ENCODE data around the gene WBP2. TPM values are rescaled to one million over a fixed set of nuclear protein-coding genes. Genes with fewer than 3 reads are reported as not detected.

WBP2 gene
- total RNA-seq, 4 donors from 2014 or later: 41.8 to 64.5 (median 53.5) TPM

DNA sequence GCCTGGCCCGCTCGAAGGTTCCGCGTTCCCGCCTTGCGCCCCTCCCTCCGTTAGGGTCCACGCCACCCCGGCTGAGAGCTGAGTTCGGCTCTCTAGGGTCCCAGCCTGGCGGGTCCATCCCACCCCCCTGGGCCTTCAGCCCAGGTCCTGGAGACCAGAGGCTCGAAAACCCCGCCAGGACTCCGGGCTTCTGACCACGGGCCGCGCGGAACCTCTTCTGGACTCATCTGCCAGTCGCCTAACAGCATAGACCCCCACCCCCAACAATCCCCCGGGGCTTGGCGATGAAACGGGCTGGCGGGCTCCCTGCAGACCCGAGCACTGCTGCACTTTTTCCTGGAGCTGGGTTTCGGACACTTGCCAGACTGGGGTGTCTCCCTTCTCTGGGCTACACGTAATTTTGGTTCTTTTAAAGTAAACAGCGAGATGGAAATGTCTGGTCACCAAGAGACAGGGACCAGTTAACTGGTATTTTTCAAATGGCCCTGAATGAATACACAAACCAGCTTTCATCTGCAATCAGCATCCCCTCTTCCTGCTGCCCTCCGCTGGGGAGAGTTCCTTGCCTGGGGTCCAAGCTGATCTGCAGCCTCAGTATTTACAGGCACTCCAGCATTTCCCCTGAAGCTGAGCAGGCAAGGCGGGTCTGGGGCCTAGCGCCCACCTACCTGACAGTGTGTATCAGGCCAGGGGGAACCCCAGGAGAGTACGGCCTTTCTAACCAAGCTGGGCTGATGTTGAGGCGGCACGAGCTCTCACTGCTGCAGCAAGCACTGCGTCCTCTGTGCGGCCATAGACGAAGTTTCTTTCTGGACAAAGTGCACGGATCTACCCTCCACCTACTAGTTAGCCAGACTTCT is 42.3 kb upstream of the WBP2 start:
- Histone ChIP-seq H3K4me1 (peaks cover 7 to 23% of the 10 kb centered on the region in 2 donors), H3K9me3 (no peaks in the 10 kb centered on the region), H3K27me3 (no peaks in the 10 kb centered on the region), H3K36me3 (peaks cover 29 to 35% of the 10 kb centered on the region in 2 donors), H3K27ac (peak overlapping the region; percentile 84 to 92 (median 84)), H3K4me3 (replicated peaks in 1 of 3) (peak overlapping the region in 1 of 3 donors; percentile 56)
- intact Hi-C loops (cut with DNase I): no loop called here
- TF ChIP-seq, protein P1, sequence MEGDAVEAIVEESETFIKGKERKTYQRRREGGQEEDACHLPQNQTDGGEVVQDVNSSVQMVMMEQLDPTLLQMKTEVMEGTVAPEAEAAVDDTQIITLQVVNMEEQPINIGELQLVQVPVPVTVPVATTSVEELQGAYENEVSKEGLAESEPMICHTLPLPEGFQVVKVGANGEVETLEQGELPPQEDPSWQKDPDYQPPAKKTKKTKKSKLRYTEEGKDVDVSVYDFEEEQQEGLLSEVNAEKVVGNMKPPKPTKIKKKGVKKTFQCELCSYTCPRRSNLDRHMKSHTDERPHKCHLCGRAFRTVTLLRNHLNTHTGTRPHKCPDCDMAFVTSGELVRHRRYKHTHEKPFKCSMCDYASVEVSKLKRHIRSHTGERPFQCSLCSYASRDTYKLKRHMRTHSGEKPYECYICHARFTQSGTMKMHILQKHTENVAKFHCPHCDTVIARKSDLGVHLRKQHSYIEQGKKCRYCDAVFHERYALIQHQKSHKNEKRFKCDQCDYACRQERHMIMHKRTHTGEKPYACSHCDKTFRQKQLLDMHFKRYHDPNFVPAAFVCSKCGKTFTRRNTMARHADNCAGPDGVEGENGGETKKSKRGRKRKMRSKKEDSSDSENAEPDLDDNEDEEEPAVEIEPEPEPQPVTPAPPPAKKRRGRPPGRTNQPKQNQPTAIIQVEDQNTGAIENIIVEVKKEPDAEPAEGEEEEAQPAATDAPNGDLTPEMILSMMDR (IDR thresholded peaks at IDR 0.05): no peak
- TF ChIP-seq POLR2A (IDR thresholded peaks at IDR 0.05): no peak
- WGBS, 2 donors: 66 to 76% methylated on average over 22 to 24 of the region's 37 CpGs
- DNase-seq: peak in 1 of 2 donors; percentile 34

DNA sequence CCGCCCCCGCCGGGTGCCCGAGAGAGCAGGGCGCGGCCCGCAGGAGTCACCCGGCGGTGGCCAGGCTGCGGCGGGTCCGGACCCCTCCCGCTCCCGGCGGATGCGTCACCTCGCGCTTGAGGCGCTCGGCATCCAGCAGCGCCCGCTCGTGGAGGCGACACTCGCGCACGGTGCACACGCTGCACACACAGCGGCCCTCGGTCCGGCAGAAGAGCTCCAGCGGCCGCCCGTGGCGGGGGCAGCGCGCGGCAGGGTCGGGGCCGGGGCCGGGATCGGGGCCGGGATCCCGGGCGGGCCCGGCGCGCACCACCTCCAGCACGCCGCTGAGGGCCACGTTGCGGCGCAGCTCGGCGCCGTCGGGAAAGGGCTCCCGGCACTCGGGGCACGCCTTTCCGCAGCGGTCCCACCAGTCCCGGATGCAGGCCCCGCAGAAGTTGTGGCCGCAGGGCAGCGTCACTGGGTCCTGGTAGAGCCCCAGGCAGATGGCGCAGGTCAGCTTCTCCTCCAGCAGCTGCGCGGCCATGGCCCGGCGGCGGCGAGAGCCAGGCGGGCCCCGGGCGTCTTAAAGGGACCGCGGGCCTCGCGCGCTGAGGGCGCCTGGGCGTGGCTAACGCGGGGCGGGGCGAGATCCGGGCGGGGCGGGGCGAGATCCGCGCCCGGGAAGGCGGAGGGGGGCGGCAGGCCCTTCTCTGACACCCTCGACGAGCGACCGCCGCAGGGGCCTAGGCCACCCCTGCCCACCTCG is 41.5 kb upstream of the WBP2 start, which contains the start of gene TRIM65:
Gene TRIM65 (minus strand): TSS at position 537 of the 745 bp plus-strand sequence. CDS start 14 bp downstream, at position 523.
- Histone ChIP-seq H3K4me1 (peaks cover 7 to 23% of the 10 kb centered on the region in 2 donors), H3K4me3 (replicated peaks in 1 of 3) (peak within 1 kb of the TSS; percentile 22 to 56 (median 49)), H3K27ac (peak within 1 kb of the TSS; percentile 84 to 92 (median 84)), H3K27me3 (no peaks in the 10 kb centered on the region), H3K9me3 (no peaks in the 10 kb centered on the region), H3K36me3 (peaks cover 28 to 38% of the 10 kb centered on the region in 2 donors)
- peak; percentile 29 to 87 for TF ChIP-seq POLR2A (IDR thresholded peaks at IDR 0.05)
- TF ChIP-seq, protein P1 (IDR thresholded peaks at IDR 0.05): peak in 3 of 6 experiments; percentile 23 to 53 (median 34)
- DNase-seq: peak; percentile 86 to 87
- 0% methylated on average over 47 of the region's 102 CpGs; no CpG with 5 or more reads in 1 of the 2 donors for WGBS, 2 donors
- intact Hi-C loops (cut with DNase I): no loop called here

DNA sequence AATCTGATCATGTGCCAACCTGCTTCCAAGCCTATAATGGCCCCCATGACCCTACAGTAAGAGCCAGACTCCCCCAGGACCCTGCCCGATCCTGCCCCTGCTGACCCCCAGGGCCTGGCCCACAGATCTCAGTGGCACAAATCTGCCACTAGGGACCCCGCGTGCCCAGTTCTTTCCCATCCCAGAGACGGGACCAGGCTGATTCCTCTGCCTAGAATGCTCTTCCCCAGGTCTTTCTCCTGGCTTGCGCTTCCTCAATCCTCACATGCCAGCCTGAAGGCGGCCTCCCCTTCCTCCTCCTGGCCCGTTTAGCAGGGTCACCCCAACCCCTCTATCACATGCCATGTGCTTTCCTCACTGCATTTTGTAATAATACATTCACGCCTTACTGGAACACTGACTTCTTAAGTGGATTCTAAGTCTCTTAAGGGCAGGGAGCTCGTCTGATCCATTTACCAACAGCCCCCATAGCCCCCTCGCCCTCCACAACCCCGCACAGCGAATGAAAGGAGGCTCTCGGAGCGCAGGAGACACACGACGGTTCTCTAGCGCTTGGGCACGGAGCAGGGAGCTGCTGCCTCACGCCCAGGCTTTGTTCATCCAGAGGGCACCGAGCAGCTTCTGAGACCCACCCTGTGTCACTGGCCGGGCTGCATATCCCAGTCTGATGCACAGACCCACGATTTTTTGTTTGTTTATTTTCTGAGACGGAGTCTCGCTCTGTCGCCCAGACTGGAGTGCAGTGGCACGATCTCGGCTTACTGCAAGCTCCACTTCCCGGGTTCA is 40.4 kb upstream of the WBP2 start:
- DNase-seq: peak; percentile 41 to 42
- no peaks in the 10 kb centered on the region for H3K27me3 ChIP-seq

GRCh38 chr17:75894049-75894733 is 39.1 kb upstream of the WBP2 start:
- Histone ChIP-seq H3K27ac (peak overlapping the region in 1 of 3 donors; percentile 50), H3K9me3 (no peaks in the 10 kb centered on the region), H3K36me3 (peaks cover 16 to 18% of the 10 kb centered on the region in 2 donors), H3K4me3 (replicated peaks in 1 of 3) (no peak overlapping the region), H3K27me3 (no peaks in the 10 kb centered on the region), H3K4me1 (peaks cover 7 to 23% of the 10 kb centered on the region in 2 donors)
- no peak for TF ChIP-seq POLR2A (IDR thresholded peaks at IDR 0.05)
- TF ChIP-seq, protein P1 (IDR thresholded peaks at IDR 0.05): no peak
- 82 to 90% methylated on average over 22 of the region's 22 CpGs for WGBS, 2 donors
- intact Hi-C loops (cut with DNase I): no loop called here
- DNase-seq: no peak

More for the DNA sequence above, 40.4 kb upstream of the WBP2 start:
- Histone ChIP-seq H3K4me3 (replicated peaks in 1 of 3) (peak overlapping the region in 2 of 3 donors; percentile 22 to 56), H3K9me3 (no peaks in the 10 kb centered on the region), H3K27ac (peak overlapping the region; percentile 84 to 92 (median 84)), H3K4me1 (peaks cover 7 to 23% of the 10 kb centered on the region in 2 donors), H3K36me3 (peaks cover 27 to 28% of the 10 kb centered on the region in 2 donors)
- TF ChIP-seq POLR2A (IDR thresholded peaks at IDR 0.05): no peak
- TF ChIP-seq, protein P1 (IDR thresholded peaks at IDR 0.05): peak in 2 of 6 experiments; percentile 13 to 16
- intact Hi-C loops (cut with DNase I): no loop called here
- 26 to 29% methylated on average over 19 to 28 of the region's 28 CpGs for WGBS, 2 donors

All from thyroid gland (tissue), 4 donors.